Psoas muscle (tissue), 8 donors: ENCODE measurements around the gene VKORC1. TPM values are rescaled to one million over a fixed set of nuclear protein-coding genes. Genes with fewer than 3 reads are reported as not detected.

Experiments used
- ATAC-seq, 4 donors: fragments of 200-7000 bp; cut with Tn5 transposase; one replicate each; pipeline ENCODE4 v1.9.1; 2020; ENCODE audit warnings: moderate library complexity in 3 of 4, mild to moderate bottlenecking in 2 of 4
- DNase-seq, 2 donors: peaks; one replicate each; pipeline ENCODE4 v3.0.0-alpha.2; 2020
- H3K27ac ChIP-seq: fragments of 200-600 bp; one replicate; pipeline ENCODE4 v1.8.0; 2022
- H3K27me3 ChIP-seq, 3 donors: fragments of 200-600 bp in 1 of 3; one replicate each; pipeline versions ENCODE4 v1.6.1 to v1.8.0; 2013 to 2022; ENCODE audit warnings: low read length in 2 of 3, mild to moderate bottlenecking in 2 of 3, moderate library complexity in 1 of 3; ENCODE audit not compliant: insufficient read depth in 3 of 3
- H3K36me3 ChIP-seq, 2 donors: fragments of 200-600 bp in 1 of 2; one replicate each; pipeline versions ENCODE4 v1.6.1 to v1.8.0; 2013 to 2022; ENCODE audit warnings: low read depth in 1 of 2, mild to moderate bottlenecking in 1 of 2, moderate library complexity in 1 of 2; ENCODE audit not compliant: insufficient read depth in 1 of 2
- H3K4me1 ChIP-seq: fragments of 200-600 bp; one replicate; pipeline ENCODE4 v1.8.0; 2022
- H3K4me3 ChIP-seq: fragments of 200-600 bp; one replicate; pipeline ENCODE4 v1.8.0; 2022; ENCODE audit warnings: mild to moderate bottlenecking
- H3K9me3 ChIP-seq: fragments of 200-600 bp; one replicate; pipeline ENCODE4 v1.8.0; 2022
- CTCF ChIP-seq: fragments of 200-600 bp; IDR thresholded peaks from one replicate; pipeline ENCODE4 v1.8.0; 2022; ENCODE audit warnings: antibody characterized with exemption
- WGBS, 3 donors: extraction: QIAGEN DNeasy Blood & Tissue Kit; methylation state at CpG; one replicate each; pipeline versions ENCODE4 v1.1.6 to v1.1.7; 2013; 5-methylcytosine and 5-hydroxymethylcytosine counted together
- intact Hi-C, 2 donors: fragments of 100-400 bp; cut with DNase I; formaldehyde crosslinking; loops; one replicate each; pipeline versions ENCODE4 v1.11.0 to v1.14.2; 2022
- polyA plus RNA-seq, 3 donors: library from polyadenylated mRNA; stranded (reverse); fragments of 200-250 nt; gene quantifications; one replicate each; pipeline ENCODE4 v1.2.3, GENCODE V29; 2013
- total RNA-seq, 4 donors: library from RNA; stranded (reverse); fragmentation: NEBNext Ultra II Directional in 2 of 4; extraction: Animal tissue kit (Norgen Biotek cat#: 25700) in 2 of 4; gene quantifications; one replicate each; pipeline versions ENCODE4 v1.2.1 to v1.2.4, GENCODE V29; 2021 to 2023
- donor health status: healthy with polysubstance abuse.
- donor health status: DM: no; HTN: no; CAD: no; lungs with moderate emphysema.
- donor health status: Bipolar disorder and iron deficiency.
- donor health status: healthy.
- donor health status: DM: yes; HTN: yes; CAD: no.
- donor health status: DM: no; HTN: no; CAD: no.
- donor health status: DM: no; HTN: no; CAD: no.
- donor health status: DM: yes; HTN: yes; CAD: no.

The VKORC1 gene
- total and polyA plus RNA-seq, 7 donors: 13.3 to 57.0 (median 17.8) TPM

GRCh38 chr16:31099860-31100638 is 5.5 kb upstream of the VKORC1 start:
- ATAC-seq (no peak), DNase-seq (no peak)
- H3K9me3 ChIP-seq: peaks cover 3% of the 10 kb centered on the region
- no peaks in the 10 kb centered on the region for H3K36me3 ChIP-seq
- peaks cover 4% of the 10 kb centered on the region for H3K4me1 ChIP-seq
- intact Hi-C loops: loop anchor here in 1 of 2 donors (10.0 kb wide), 1 partner anchor 115 kb away; the partner anchor contains the start of gene HSD3B7
- H3K27me3 ChIP-seq: no peaks in the 10 kb centered on the region
- no peak for TF ChIP-seq CTCF
- 73 to 75% (median 74%) methylated on average over 4 of the region's 4 CpGs for WGBS, 3 donors
- H3K27ac ChIP-seq: no peak overlapping the region
- no peak overlapping the region for H3K4me3 ChIP-seq

- WGBS, 3 donors: 0 to 1% (median 0%) methylated on average over 20 of the region's 20 CpGs
- intact Hi-C loops: loop anchor here (1.0 to 10.0 kb wide), 2 partner anchors 48 to 109 kb away; partner anchors contain the start of gene HSD3B7 (in 1 of the 2)
- H3K4me1 ChIP-seq: peaks cover 4% of the 10 kb centered on the region
- no peaks in the 10 kb centered on the region for H3K27me3 ChIP-seq
- H3K36me3 ChIP-seq: peaks cover 0 to 20% of the 10 kb centered on the region in 2 donors
- H3K4me3 ChIP-seq: peak overlapping the region; percentile 98
- DNase-seq (no peak), ATAC-seq (peak; percentile 3 to 45 (median 27))
- TF ChIP-seq CTCF: no peak
- H3K9me3 ChIP-seq: no peaks in the 10 kb centered on the region
- H3K27ac ChIP-seq: peak overlapping the region; percentile 94
Observed at GRCh38 chr16:31094088-31094423, 541 bp downstream of the VKORC1 start.

- H3K27ac ChIP-seq: peak overlapping the region; percentile 94
- H3K9me3 ChIP-seq: no peaks in the 10 kb centered on the region
- 31 to 40% (median 33%) methylated on average over 16 to 17 of the region's 17 CpGs for WGBS, 3 donors
- DNase-seq: peak in 1 of 2 donors; percentile 59
- no peaks in the 10 kb centered on the region for H3K27me3 ChIP-seq
- H3K36me3 ChIP-seq: peaks cover 0 to 27% of the 10 kb centered on the region in 2 donors
- peaks cover 4% of the 10 kb centered on the region for H3K4me1 ChIP-seq
- ATAC-seq: no peak
- intact Hi-C loops: loop anchor here in 1 of 2 donors (10.0 kb wide), 1 partner anchor 108 kb away; the partner anchor contains the start of gene HSD3B7
- TF ChIP-seq CTCF: no peak
- H3K4me3 ChIP-seq: peak overlapping the region; percentile 98
Observed at GRCh38 chr16:31093132-31093703, 1.4 kb downstream of the VKORC1 start.

GRCh38 chr16:31092330-31092729 is 2.3 kb downstream of the VKORC1 start:
- no peak for TF ChIP-seq CTCF
- H3K9me3 ChIP-seq: no peaks in the 10 kb centered on the region
- peaks cover 0 to 31% of the 10 kb centered on the region in 2 donors for H3K36me3 ChIP-seq
- H3K4me1 ChIP-seq: peaks cover 4% of the 10 kb centered on the region
- no peak for ATAC-seq
- H3K27ac ChIP-seq: no peak overlapping the region
- intact Hi-C loops: loop anchor here in 1 of 2 donors (10.0 kb wide), 1 partner anchor 108 kb away; the partner anchor contains the start of gene HSD3B7
- DNase-seq: peak in 1 of 2 donors; percentile 25
- no peaks in the 10 kb centered on the region for H3K27me3 ChIP-seq
- WGBS, 3 donors: 90 to 95% (median 95%) methylated on average over 5 of the region's 5 CpGs
- no peak overlapping the region for H3K4me3 ChIP-seq
